ENCODE data around the gene SDK1.

- no peak for TF ChIP-seq CTCF (IDR thresholded peaks at IDR 0.05; ENCODE audit: borderline replicate concordance, extremely low read depth, low read length, poor library complexity, severe bottlenecking)
- TF ChIP-seq EZH2 (IDR thresholded peaks at IDR 0.05; ENCODE audit: borderline replicate concordance, low read depth, low read length, severe bottlenecking): no peak
Observed at GRCh38 chr7:4279216-4279615, 978.2 kb downstream of the SDK1 start.
